WTC11 (cell line): ENCODE data around the gene OGA. TPM values are rescaled to one million over a fixed set of nuclear protein-coding genes. Genes with fewer than 3 reads are reported as not detected.

Source experiments
- ATAC-seq: fragments of 200-7000 bp; cut with Tn5 transposase; 2 replicates; pipeline ENCODE4 v1.10.0; 2021; ENCODE audit warnings: mild to moderate bottlenecking, moderate library complexity
- CTCF ChIA-PET: fragments of 300-600 bp; sonication (Branson Sonifier 250); formaldehyde crosslinking; loops from one replicate; lab custom pipeline; 2021; ENCODE audit warnings: antibody characterized with exemption; lab: Charles Lee
- POLR2A ChIA-PET: fragments of 350-600 bp; sonication (Branson Sonifier 250); formaldehyde crosslinking; loops from one replicate; lab custom pipeline; 2021; ENCODE audit warnings: antibody characterized with exemption; lab: Charles Lee
- DNase-seq: peaks from one replicate; pipeline ENCODE4 v3.0.0; 2021; ENCODE audit warnings: low spot score
- H3K27ac Mint-ChIP-seq: 2 replicates; pipeline ENCODE4 v1.8.0; 2021; ENCODE audit warnings: mixed read lengths
- H3K27me3 Mint-ChIP-seq: 2 replicates; pipeline ENCODE4 v1.8.0; 2021; ENCODE audit warnings: low read depth, mild to moderate bottlenecking, moderate library complexity, mixed read lengths
- H3K36me3 Mint-ChIP-seq: 2 replicates; pipeline ENCODE4 v1.8.0; 2021; ENCODE audit warnings: mixed read lengths
- H3K4me1 Mint-ChIP-seq: 2 replicates; pipeline ENCODE4 v1.8.0; 2022; ENCODE audit warnings: mixed read lengths
- H3K4me3 Mint-ChIP-seq: 2 replicates; pipeline ENCODE4 v1.8.0; 2021; ENCODE audit warnings: mild to moderate bottlenecking, moderate library complexity, mixed read lengths
- H3K9me3 Mint-ChIP-seq: 2 replicates; pipeline ENCODE4 v1.8.0; 2021; ENCODE audit warnings: mixed read lengths
- ATF1 ChIP-seq: sonication (generic); formaldehyde crosslinking; IDR thresholded peaks from 2 replicates; pipeline ENCODE4 v1.8.1; 2023; ENCODE audit warnings: mild to moderate bottlenecking, moderate library complexity, missing genetic modification reagents
- ATF6 ChIP-seq: sonication (generic); formaldehyde crosslinking; IDR thresholded peaks from 2 replicates; pipeline ENCODE4 v1.8.1; 2023; ENCODE audit warnings: mild to moderate bottlenecking, missing genetic modification reagents
- CBFB ChIP-seq: sonication (generic); formaldehyde crosslinking; IDR thresholded peaks from 2 replicates; pipeline ENCODE4 v1.8.1; 2022; ENCODE audit warnings: mild to moderate bottlenecking, low read depth, missing genetic modification reagents
- ESRRA ChIP-seq: sonication (generic); formaldehyde crosslinking; IDR thresholded peaks from 2 replicates; pipeline ENCODE4 v1.8.1; 2022; ENCODE audit warnings: mild to moderate bottlenecking, missing genetic modification reagents, borderline replicate concordance
- ETV6 ChIP-seq: sonication (generic); formaldehyde crosslinking; IDR thresholded peaks from 2 replicates; pipeline ENCODE4 v1.8.1; 2022; ENCODE audit warnings: mild to moderate bottlenecking, missing genetic modification reagents
- HMGXB4 ChIP-seq: sonication (generic); formaldehyde crosslinking; IDR thresholded peaks from 2 replicates; pipeline ENCODE4 v1.8.1; 2023; ENCODE audit warnings: mild to moderate bottlenecking, moderate library complexity, missing genetic modification reagents
- MLX ChIP-seq: sonication (generic); formaldehyde crosslinking; IDR thresholded peaks from 2 replicates; pipeline ENCODE4 v1.8.1; 2023; ENCODE audit warnings: mild to moderate bottlenecking, missing genetic modification reagents, moderate library complexity
- NFE2L1 ChIP-seq: sonication (generic); formaldehyde crosslinking; IDR thresholded peaks from 2 replicates; pipeline ENCODE4 v1.8.1; 2023; ENCODE audit warnings: missing genetic modification reagents
- NFYB ChIP-seq: sonication (generic); formaldehyde crosslinking; conservative IDR thresholded peaks from 2 replicates; pipeline ENCODE4 v1.8.0; 2022; ENCODE audit warnings: low read depth, missing genetic modification reagents
- PRDM15 ChIP-seq: sonication (generic); formaldehyde crosslinking; IDR thresholded peaks from 2 replicates; pipeline ENCODE4 v1.8.0; 2022; ENCODE audit warnings: missing genetic modification reagents
- SMAD3 ChIP-seq: sonication (generic); formaldehyde crosslinking; IDR thresholded peaks from 2 replicates; pipeline ENCODE4 v1.8.0; 2022; ENCODE audit warnings: missing genetic modification reagents, mild to moderate bottlenecking, borderline replicate concordance
- USF1 ChIP-seq: sonication (generic); formaldehyde crosslinking; IDR thresholded peaks from 2 replicates; pipeline ENCODE4 v1.8.0; 2022; ENCODE audit warnings: mild to moderate bottlenecking, missing genetic modification reagents
- ZNF121 ChIP-seq: sonication (generic); formaldehyde crosslinking; IDR thresholded peaks from 2 replicates; pipeline ENCODE4 v1.8.0; 2023; ENCODE audit warnings: missing genetic modification reagents
- ZNF396 ChIP-seq: fragments of 250-450 bp; sonication (Bioruptor Pico); IDR thresholded peaks from 2 replicates; pipeline ENCODE4 v1.8.0; 2021; ENCODE audit warnings: mild to moderate bottlenecking, moderate library complexity, borderline replicate concordance
- ZNF423 ChIP-seq: fragments of 250-450 bp; sonication (Bioruptor Pico); IDR thresholded peaks from 2 replicates; pipeline ENCODE4 v2.1.2; 2022; ENCODE audit warnings: mild to moderate bottlenecking, moderate library complexity
- ZNF671 ChIP-seq: fragments of 250-450 bp; sonication (Bioruptor Pico); IDR thresholded peaks from 2 replicates; pipeline ENCODE4 v1.8.0; 2021; ENCODE audit warnings: mild to moderate bottlenecking
- total RNA-seq: library from RNA; stranded (reverse); gene quantifications from 3 replicates; pipeline ENCODE4 v1.2.3, GENCODE V29; 2021
- TF ChIP-seq, protein P1 (sequence below): fragments of 200-600 bp; IDR thresholded peaks from 2 replicates; pipeline ENCODE4 v1.8.0; 2022; ENCODE audit warnings: antibody characterized with exemption
- TF ChIP-seq, protein P2 (sequence below): fragments of 250-450 bp; sonication (Bioruptor Pico); conservative IDR thresholded peaks from 2 replicates; pipeline ENCODE4 v1.9.0; 2021; ENCODE audit warnings: mild to moderate bottlenecking
- TF ChIP-seq, protein P3 (sequence below): sonication (generic); formaldehyde crosslinking; IDR thresholded peaks from 2 replicates; pipeline ENCODE4 v1.8.0; 2023; ENCODE audit warnings: missing genetic modification reagents, mild to moderate bottlenecking, borderline replicate concordance

Gene OGA
- total RNA-seq, 1 experiment from 2014 or later = 111 TPM

DNA sequence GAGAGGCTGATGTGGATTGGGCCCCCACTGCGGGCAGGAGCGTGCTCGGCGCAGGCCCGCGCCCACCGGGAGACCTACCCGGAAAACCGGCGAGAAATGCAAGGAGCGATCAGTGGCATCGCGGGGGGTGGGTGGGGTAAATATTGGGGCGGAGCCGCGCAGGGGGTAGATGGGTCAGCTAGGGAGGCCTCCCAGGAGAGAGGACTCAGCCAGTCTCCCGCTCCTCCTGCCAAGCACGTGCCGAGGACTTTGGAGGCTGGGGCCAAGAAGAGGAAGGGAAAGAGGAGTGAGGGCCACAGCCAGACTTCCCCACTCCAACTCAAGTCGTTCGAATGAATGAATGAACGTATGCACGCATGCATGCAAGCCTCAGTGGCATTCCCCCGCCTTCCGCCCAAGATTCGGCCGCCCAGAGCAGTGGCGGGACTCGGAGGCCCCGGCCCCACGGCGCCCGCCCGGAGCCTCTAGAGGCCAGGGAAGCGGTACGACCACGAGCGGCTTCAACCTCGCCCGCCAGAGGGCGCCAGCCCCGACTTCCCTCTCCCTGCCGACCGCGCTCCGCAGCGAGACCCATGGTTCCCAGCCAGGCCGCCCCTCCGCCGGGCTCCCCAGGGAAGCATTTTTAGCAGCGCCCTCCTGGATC, 38.6 kb downstream of the OGA start:
- H3K9me3 Mint-ChIP-seq = no peaks in the 10 kb centered on the region
- peak overlapping the region; percentile 81 for H3K4me3 Mint-ChIP-seq
- H3K4me1 Mint-ChIP-seq = peaks cover 55% of the 10 kb centered on the region
- ATAC-seq (peak; percentile 1; the same call in 1 of the 2 replicates), DNase-seq (peak; percentile 93)
- CTCF ChIA-PET = interaction anchor here (0.6 to 11.0 kb wide), 26 partner anchors 8 to 567 kb away, joined by 3 to 370 read pairs (median 4); partner anchors contain the start of gene OGA
- H3K36me3 Mint-ChIP-seq = no peaks in the 10 kb centered on the region
- peak overlapping the region; percentile 88 for H3K27ac Mint-ChIP-seq
- POLR2A ChIA-PET = interaction anchor here (2.6 kb wide), 1 partner anchor 39 kb away, joined by 10 read pairs; the partner anchor contains the start of gene OGA
- peaks cover 36% of the 10 kb centered on the region for H3K27me3 Mint-ChIP-seq
- peak; percentile 68 for TF ChIP-seq ZNF423 (CRISPR knock-in tag)
- TF ChIP-seq SMAD3 = no peak
- peak; percentile 92; the same call in 1 of the 2 replicates for TF ChIP-seq ZNF121 (CRISPR knock-in tag)
- no peak for TF ChIP-seq ATF6
- TF ChIP-seq, protein P1, sequence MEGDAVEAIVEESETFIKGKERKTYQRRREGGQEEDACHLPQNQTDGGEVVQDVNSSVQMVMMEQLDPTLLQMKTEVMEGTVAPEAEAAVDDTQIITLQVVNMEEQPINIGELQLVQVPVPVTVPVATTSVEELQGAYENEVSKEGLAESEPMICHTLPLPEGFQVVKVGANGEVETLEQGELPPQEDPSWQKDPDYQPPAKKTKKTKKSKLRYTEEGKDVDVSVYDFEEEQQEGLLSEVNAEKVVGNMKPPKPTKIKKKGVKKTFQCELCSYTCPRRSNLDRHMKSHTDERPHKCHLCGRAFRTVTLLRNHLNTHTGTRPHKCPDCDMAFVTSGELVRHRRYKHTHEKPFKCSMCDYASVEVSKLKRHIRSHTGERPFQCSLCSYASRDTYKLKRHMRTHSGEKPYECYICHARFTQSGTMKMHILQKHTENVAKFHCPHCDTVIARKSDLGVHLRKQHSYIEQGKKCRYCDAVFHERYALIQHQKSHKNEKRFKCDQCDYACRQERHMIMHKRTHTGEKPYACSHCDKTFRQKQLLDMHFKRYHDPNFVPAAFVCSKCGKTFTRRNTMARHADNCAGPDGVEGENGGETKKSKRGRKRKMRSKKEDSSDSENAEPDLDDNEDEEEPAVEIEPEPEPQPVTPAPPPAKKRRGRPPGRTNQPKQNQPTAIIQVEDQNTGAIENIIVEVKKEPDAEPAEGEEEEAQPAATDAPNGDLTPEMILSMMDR = peak; percentile 88
- no peak for TF ChIP-seq CBFB
- no peak for TF ChIP-seq ZNF396 (CRISPR knock-in tag)
- TF ChIP-seq NFYB (CRISPR knock-in tag) = no peak
- TF ChIP-seq MLX (CRISPR knock-in tag) = 0 out of 2 replicates have a peak, but pooled peaks have one; percentile 19
- TF ChIP-seq PRDM15 (CRISPR knock-in tag) = peak; percentile 54; the same call in 1 of the 2 replicates
- TF ChIP-seq, protein P2, sequence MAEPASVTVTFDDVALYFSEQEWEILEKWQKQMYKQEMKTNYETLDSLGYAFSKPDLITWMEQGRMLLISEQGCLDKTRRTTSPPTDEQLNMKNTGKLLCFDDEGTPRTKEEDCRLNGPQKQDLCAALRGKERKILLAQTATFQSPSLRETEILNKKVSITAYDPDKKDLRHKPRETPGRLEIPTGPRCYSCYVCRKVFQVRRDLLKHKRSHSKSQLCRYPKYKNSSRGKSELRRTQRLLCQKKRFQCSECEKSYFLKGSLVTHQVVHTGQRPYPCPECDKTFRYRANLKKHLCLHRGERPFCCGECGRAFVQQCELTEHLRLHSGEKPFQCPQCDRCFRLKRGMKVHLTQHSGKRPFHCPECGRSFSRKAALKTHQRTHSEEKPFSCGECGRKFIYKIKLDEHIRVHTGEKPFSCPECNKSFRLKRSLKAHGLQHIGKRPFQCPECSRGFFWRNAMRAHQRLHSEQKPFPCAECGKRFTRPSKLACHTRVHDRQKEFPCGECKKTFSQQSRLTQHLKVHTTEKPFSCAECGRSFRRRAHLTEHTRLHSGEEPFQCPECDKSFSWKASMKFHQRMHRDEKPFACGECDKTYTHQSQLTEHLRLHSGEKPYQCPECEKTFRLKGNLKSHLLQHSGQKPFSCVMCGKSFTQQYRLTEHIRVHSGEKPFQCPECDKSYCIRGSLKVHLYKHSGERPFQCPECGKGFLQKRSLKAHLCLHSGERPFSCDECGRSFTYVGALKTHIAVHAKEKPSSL (CRISPR knock-in tag) = no peak
- TF ChIP-seq ZNF671 = no peak
- 0 out of 2 replicates have a peak, but pooled peaks have one; percentile 40 for TF ChIP-seq ATF1 (CRISPR knock-in tag)
- TF ChIP-seq ETV6 = peak; percentile 89
- peak; percentile 87 for TF ChIP-seq HMGXB4 (CRISPR knock-in tag)
- TF ChIP-seq NFE2L1 (CRISPR knock-in tag) = no peak; the same call in none of the 2 replicates
- TF ChIP-seq USF1 (CRISPR knock-in tag) = no peak
- TF ChIP-seq ESRRA (CRISPR knock-in tag) = peak; percentile 42; the same call in 1 of the 2 replicates
- TF ChIP-seq, protein P3, sequence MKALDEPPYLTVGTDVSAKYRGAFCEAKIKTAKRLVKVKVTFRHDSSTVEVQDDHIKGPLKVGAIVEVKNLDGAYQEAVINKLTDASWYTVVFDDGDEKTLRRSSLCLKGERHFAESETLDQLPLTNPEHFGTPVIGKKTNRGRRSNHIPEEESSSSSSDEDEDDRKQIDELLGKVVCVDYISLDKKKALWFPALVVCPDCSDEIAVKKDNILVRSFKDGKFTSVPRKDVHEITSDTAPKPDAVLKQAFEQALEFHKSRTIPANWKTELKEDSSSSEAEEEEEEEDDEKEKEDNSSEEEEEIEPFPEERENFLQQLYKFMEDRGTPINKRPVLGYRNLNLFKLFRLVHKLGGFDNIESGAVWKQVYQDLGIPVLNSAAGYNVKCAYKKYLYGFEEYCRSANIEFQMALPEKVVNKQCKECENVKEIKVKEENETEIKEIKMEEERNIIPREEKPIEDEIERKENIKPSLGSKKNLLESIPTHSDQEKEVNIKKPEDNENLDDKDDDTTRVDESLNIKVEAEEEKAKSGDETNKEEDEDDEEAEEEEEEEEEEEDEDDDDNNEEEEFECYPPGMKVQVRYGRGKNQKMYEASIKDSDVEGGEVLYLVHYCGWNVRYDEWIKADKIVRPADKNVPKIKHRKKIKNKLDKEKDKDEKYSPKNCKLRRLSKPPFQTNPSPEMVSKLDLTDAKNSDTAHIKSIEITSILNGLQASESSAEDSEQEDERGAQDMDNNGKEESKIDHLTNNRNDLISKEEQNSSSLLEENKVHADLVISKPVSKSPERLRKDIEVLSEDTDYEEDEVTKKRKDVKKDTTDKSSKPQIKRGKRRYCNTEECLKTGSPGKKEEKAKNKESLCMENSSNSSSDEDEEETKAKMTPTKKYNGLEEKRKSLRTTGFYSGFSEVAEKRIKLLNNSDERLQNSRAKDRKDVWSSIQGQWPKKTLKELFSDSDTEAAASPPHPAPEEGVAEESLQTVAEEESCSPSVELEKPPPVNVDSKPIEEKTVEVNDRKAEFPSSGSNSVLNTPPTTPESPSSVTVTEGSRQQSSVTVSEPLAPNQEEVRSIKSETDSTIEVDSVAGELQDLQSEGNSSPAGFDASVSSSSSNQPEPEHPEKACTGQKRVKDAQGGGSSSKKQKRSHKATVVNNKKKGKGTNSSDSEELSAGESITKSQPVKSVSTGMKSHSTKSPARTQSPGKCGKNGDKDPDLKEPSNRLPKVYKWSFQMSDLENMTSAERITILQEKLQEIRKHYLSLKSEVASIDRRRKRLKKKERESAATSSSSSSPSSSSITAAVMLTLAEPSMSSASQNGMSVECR (CRISPR knock-in tag) = no peak
